HG03460 (cell line): Measurements from ENCODE around the gene ZBTB18.
"Not testable (repeated sequence)": the region's sequence is repeated elsewhere in the genome, so short reads cannot be mapped to it uniquely, and the experiment has no call there.

Source experiments
- ATAC-seq: cut with Tn5 transposase; IDR thresholded peaks from one replicate; pipeline ENCODE4 v1.9.1; 2021; ENCODE audit not compliant: unreplicated experiment

The ZBTB18 gene

GRCh38 chr1:244050835-244051444 is at the start of gene ZBTB18:
TSS of gene ZBTB18 (plus strand) at chr1:244051283. CDS start at chr1:244051432, 149 bp downstream.
- ATAC-seq, result no peak

- no peak for ATAC-seq
These were observed 48.4 kb upstream of the ZBTB18 start for GRCh38 chr1:244002721-244003120.

- ATAC-seq, result no peak
These were observed 45.6 kb upstream of the ZBTB18 start for GRCh38 chr1:244005455-244005854.

- no peak for ATAC-seq
These were observed 44.6 kb upstream of the ZBTB18 start for GRCh38 chr1:244006381-244006901.

- ATAC-seq, result no peak
These were observed 44.1 kb upstream of the ZBTB18 start for GRCh38 chr1:244006961-244007360.

GRCh38 chr1:244010191-244010590 is 40.9 kb upstream of the ZBTB18 start:
- ATAC-seq, result no peak

GRCh38 chr1:244010703-244011123 is 40.4 kb upstream of the ZBTB18 start:
- no peak for ATAC-seq

GRCh38 chr1:244011271-244011670 is 39.8 kb upstream of the ZBTB18 start:
- ATAC-seq, result no peak

- ATAC-seq, result no peak
These were observed 39.3 kb upstream of the ZBTB18 start for GRCh38 chr1:244011786-244012185.

- no peak for ATAC-seq
These were observed 38.9 kb upstream of the ZBTB18 start for GRCh38 chr1:244012202-244012601.

- ATAC-seq, result no peak
These were observed 38.0 kb upstream of the ZBTB18 start for GRCh38 chr1:244013100-244013499.

- not testable (repeated sequence) for ATAC-seq
These were observed 36.2 kb upstream of the ZBTB18 start for GRCh38 chr1:244014862-244015261.

- no peak for ATAC-seq
These were observed 31.0 kb upstream of the ZBTB18 start for GRCh38 chr1:244019982-244020485.

- no peak for ATAC-seq
These were observed 29.7 kb upstream of the ZBTB18 start for GRCh38 chr1:244021427-244021826.

GRCh38 chr1:244022311-244022710 is 28.8 kb upstream of the ZBTB18 start:
- ATAC-seq, result no peak

GRCh38 chr1:244022864-244023440 is 28.1 kb upstream of the ZBTB18 start:
- ATAC-seq, result no peak

- no peak for ATAC-seq
These were observed 23.5 kb upstream of the ZBTB18 start for GRCh38 chr1:244027491-244028145.

- no peak for ATAC-seq
These were observed 22.4 kb upstream of the ZBTB18 start for GRCh38 chr1:244028701-244029100.

- no peak for ATAC-seq
These were observed 22.0 kb upstream of the ZBTB18 start for GRCh38 chr1:244029124-244029523.

GRCh38 chr1:244030481-244031040 is 20.5 kb upstream of the ZBTB18 start:
- no peak for ATAC-seq

GRCh38 chr1:244035358-244035757 is 15.7 kb upstream of the ZBTB18 start:
- ATAC-seq, result no peak

- no peak for ATAC-seq
These were observed 13.8 kb upstream of the ZBTB18 start for GRCh38 chr1:244037252-244037651.
